ENCODE measurements around the gene AMDHD1.
"Not testable (repeated sequence)": the region's sequence is repeated elsewhere in the genome, so short reads cannot be mapped to it uniquely, and the experiment has no call there.

The AMDHD1 gene

GRCh38 chr12:95966287-95966870, 23.2 kb downstream of the AMDHD1 start:
- DNase-seq, result no peak

DNA sequence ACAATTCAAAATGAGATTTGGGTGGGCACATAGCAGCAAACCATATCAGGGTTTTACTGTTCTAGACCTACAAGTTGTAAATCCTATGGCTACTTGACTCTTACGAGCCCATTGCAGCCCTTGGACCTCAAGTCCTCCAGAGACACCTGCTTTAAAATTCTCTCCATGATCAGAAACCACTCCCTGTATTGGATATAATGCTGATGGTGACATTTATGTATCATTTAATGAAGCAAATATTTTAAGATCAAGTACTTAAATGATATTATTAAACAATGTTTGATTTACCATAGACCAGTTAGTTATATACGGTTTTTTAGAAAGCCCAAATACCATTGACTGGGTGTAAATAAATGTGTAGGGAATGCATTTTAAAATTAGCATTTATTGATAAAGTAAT, 24.2 kb downstream of the AMDHD1 start:
- DNase-seq, result no peak

GRCh38 chr12:95969116-95969515, 26.0 kb downstream of the AMDHD1 start:
- DNase-seq, result not testable (repeated sequence)

DNA sequence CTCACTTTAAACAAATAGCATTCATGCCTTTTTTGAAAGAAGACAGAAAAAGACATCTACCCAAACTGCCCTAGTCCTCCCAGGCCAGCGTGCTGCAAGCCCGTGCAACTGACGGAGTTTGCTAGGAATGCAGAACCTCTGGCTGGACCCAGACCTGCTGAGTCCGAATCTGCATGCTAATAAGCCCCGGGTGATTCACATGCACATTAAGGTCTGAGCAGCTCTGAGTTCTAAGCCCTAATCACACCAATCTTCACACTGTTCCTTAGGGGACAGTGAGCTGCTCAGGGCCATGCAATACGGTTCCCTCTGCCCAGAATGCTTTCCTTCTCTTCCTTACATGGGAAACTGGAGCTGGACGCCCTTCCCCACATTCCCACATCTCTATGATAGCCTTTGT, 27.8 kb downstream of the AMDHD1 start:
- no peak for DNase-seq

GRCh38 chr12:95972832-95973456, 29.8 kb downstream of the AMDHD1 start:
- DNase-seq, result no peak

GRCh38 chr12:95974358-95974757, 31.2 kb downstream of the AMDHD1 start:
- no peak for DNase-seq

- no peak for DNase-seq
These were observed 32.4 kb downstream of the AMDHD1 start for GRCh38 chr12:95975491-95975890.

DNA sequence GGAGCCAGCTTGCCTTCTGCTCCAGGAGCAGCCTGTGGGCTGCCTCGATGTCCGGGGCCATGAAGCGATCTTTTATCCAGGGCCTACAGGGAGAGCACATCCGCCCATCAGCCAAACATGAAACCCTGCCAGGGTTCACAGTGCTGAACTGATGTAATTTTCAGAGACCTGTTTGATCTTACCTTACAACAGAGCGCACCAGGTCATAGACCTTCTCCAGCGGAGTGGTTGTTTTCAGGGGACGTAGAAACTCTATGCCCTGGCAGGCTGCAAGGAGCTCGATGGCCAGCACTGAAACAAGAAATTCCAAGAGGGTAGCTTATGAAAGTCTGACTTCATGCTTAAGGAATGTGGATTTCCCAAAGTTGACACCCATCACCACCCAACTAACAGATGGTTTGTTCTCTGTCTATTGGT, 33.3 kb downstream of the AMDHD1 start:
- no peak for DNase-seq

DNA sequence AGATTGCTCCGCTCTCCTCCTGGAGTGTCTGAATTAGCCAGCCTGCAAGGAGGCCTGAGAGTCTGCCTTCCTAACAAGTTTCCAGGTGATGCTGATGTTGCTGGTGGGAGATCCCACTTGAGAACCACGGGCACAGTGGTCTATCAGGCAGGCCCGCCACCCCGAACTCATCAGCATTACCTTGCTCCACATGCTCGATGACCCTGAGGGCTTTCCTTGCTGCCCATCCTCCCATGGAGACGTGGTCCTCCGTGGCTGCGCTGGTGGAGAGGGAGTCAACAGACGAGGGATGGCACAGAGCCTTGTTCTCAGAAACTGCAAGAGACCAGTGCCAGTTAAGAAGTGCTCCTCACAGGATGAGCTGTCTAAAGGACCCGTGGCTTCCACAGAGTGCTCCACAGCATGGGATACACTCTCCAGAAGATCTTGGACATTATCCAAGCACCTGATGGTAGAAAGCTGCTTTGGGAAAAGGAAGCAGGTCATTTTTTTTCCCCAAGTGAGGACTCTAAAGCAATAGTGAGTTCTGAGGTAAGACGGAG, 34.7 kb downstream of the AMDHD1 start:
- no peak for DNase-seq

- no peak for DNase-seq
These were observed 35.2 kb downstream of the AMDHD1 start for GRCh38 chr12:95978351-95978750.

- no peak for DNase-seq
These were observed 35.6 kb downstream of the AMDHD1 start for GRCh38 chr12:95978774-95979173.

DNA sequence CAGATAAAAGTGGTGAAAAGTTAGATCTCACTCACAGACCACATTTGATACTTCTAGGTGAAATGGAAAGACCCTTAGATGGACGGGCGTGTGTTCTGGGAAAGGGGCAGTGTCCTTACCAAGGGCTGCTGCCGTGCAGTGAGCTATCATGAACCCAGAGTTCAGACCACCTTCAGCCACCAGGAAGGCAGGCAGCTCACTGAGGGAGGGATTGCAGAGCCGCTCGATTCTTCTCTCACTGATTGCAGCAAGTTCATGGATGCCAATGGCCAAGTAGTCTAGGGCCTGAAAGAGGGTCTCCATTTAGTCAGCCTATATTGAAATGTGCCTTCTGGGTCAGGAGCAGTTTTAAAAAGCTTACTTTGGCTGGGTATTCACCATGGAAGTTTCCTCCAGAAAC, 37.3 kb downstream of the AMDHD1 start:
- DNase-seq, result no peak

DNA sequence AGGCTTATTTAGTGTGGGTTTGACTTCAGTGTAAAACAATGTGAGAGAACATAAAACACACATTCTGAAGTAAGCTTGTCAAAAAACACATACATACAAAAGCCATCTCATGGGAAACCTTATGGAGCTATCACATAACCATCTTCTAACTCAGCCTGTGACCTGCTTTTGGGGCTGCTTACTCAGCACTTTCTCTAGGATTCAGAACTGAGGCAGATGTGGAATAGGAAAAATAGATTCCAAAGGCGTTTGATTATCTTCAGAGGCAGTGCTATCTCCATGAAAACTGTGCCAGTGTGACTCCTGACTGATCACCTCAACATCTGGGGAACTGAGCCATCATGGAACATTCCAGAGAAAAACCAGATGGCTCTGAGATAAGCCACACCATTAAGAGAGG, 39.5 kb downstream of the AMDHD1 start:
- DNase-seq, result no peak

DNA sequence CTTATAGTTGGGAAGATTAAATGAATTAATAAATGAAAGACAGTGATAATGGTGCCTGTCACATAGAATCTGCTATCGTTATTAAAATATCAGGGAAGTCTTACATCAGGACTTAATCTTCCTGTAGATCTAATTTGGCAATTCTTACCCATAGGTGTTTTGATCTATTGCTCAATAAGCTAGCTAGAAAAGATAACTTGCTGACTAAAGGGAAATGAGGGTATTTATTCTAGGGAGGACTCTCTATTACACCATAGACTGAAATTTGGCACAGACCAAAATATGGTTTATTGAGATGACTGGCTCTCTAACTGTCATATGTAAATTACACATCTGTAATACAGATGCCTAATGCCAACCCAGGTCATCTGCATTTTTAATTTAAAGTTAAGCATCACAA, 41.6 kb downstream of the AMDHD1 start:
- DNase-seq, result no peak

GRCh38 chr12:95986635-95987570, 43.8 kb downstream of the AMDHD1 start:
- DNase-seq, result no peak

- no peak for DNase-seq
These were observed 45.6 kb downstream of the AMDHD1 start for GRCh38 chr12:95988506-95989275.

DNA sequence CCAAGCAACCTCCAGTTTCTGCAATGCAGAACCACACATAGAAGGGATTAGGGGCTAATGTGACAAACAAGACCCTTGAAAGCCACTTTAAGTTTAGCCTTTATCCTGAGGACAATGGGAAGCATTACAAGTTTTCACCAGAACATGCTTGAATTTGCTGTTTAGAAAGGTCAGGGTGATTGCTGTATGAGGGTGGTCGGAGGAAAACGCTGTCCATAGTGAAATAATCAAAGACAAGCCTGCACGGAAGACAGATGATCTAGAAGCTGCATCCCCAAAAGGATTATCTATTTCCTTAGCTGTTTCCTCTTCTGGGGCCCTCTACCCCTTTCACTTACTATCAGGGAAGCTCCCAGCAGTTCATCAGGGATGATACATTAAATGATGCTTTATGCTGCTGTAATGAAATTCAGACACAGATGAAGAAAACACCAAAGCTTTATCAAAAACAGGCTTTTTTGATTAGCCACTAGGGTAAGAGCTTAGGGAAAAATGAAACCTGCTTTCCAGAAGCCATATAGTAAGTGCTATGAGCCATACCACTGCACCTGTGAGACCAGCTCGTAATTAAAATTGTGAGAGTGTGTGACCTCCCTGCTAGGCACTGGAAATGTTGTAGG, 46.5 kb downstream of the AMDHD1 start:
- no peak for DNase-seq

GRCh38 chr12:95990136-95990535, 47.0 kb downstream of the AMDHD1 start:
- no peak for DNase-seq

DNA sequence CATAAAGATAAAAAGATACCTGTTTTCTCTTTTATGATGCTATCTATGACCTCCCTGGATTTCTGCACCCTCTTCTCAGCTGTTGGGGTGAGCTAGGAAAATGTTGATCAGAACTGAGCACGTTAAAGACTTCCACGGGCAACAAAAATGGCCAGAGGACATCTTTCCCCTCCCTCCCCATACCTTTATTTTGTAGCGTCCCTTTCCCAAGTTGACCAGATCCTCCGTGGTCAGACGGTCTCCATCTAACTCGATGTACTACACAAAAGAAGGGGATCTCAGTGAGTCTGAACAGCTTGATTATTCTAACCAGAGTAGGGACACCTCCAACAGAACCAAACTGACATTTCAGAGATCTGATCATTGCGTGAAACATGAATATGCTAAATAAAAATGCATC, 50.8 kb downstream of the AMDHD1 start:
- no peak for DNase-seq

- DNase-seq, result no peak
These were observed 51.3 kb downstream of the AMDHD1 start for GRCh38 chr12:95994476-95994875.

- DNase-seq, result no peak
These were observed 52.3 kb downstream of the AMDHD1 start for GRCh38 chr12:95995238-95996031.
